B cell (primary cell): ENCODE results near the gene C3orf22.

ENCODE experiments used
- EZH2 ChIP-seq: IDR thresholded peaks from 2 replicates; pipeline ENCODE4 v1.6.1; 2012; ENCODE audit warnings: borderline replicate concordance, low read depth, mild to moderate bottlenecking, moderate library complexity, low read length; ENCODE audit not compliant: insufficient read depth, poor library complexity, severe bottlenecking
- TF ChIP-seq, protein P1 (sequence below): fragments of 200-600 bp; IDR thresholded peaks from one replicate; pipeline ENCODE4 v1.8.0; 2022; ENCODE audit warnings: antibody characterized with exemption, mild to moderate bottlenecking

DNA sequence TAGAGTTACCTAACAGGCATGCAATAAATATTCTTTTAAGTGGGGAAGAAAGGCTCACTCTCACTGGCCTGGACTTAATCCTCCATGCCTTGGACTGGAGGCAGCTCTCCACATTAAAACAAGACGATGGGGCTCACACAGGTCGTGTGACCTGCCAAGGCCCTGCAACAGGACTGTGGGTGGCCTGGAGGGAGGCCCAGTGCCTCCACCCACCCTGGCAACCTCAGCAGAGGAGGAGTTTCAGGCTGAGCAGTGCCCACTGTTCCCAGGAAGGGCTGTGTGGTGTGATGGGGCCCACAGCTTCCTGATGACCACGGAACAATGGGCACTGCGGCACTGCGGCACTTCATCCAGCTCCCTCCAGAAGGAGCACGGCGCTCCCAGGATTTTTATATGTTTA lies 46.7 kb downstream of the C3orf22 start:
- TF ChIP-seq, protein P1, sequence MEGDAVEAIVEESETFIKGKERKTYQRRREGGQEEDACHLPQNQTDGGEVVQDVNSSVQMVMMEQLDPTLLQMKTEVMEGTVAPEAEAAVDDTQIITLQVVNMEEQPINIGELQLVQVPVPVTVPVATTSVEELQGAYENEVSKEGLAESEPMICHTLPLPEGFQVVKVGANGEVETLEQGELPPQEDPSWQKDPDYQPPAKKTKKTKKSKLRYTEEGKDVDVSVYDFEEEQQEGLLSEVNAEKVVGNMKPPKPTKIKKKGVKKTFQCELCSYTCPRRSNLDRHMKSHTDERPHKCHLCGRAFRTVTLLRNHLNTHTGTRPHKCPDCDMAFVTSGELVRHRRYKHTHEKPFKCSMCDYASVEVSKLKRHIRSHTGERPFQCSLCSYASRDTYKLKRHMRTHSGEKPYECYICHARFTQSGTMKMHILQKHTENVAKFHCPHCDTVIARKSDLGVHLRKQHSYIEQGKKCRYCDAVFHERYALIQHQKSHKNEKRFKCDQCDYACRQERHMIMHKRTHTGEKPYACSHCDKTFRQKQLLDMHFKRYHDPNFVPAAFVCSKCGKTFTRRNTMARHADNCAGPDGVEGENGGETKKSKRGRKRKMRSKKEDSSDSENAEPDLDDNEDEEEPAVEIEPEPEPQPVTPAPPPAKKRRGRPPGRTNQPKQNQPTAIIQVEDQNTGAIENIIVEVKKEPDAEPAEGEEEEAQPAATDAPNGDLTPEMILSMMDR = no peak
- TF ChIP-seq EZH2 = no peak
